Iris pigment epithelial cell (primary cell): Measurements from ENCODE around the gene SLC44A1.

Experiments used
- DNase-seq: peaks from one replicate; pipeline ENCODE4 v3.0.0-alpha.2; 2011; ENCODE audit warnings: low read depth

Gene SLC44A1

GRCh38 chr9:105432247-105432842 lies 187.9 kb downstream of the SLC44A1 start:
- DNase-seq, result no peak

- no peak for DNase-seq
These were observed 191.0 kb downstream of the SLC44A1 start for GRCh38 chr9:105435453-105435852.

GRCh38 chr9:105436783-105437182 lies 192.3 kb downstream of the SLC44A1 start:
- DNase-seq, result no peak

GRCh38 chr9:105437704-105438103 lies 193.3 kb downstream of the SLC44A1 start:
- peak; percentile 29 for DNase-seq

- DNase-seq, result peak; percentile 97
These were observed 193.8 kb downstream of the SLC44A1 start for GRCh38 chr9:105438141-105438806.

GRCh38 chr9:105439428-105439827 lies 195.0 kb downstream of the SLC44A1 start:
- peak; percentile 78 for DNase-seq

- peak; percentile 67 for DNase-seq
These were observed 197.2 kb downstream of the SLC44A1 start for GRCh38 chr9:105441616-105442160.

- no peak for DNase-seq
These were observed 198.7 kb downstream of the SLC44A1 start for GRCh38 chr9:105443121-105443520.

- peak; percentile 90 for DNase-seq
These were observed 199.7 kb downstream of the SLC44A1 start for GRCh38 chr9:105444130-105444529.

GRCh38 chr9:105445203-105445881 lies 200.9 kb downstream of the SLC44A1 start:
- DNase-seq, result no peak

GRCh38 chr9:105447386-105447813 lies 202.9 kb downstream of the SLC44A1 start:
- no peak for DNase-seq

- DNase-seq, result peak; percentile 94
These were observed 203.7 kb downstream of the SLC44A1 start, which contains the start of gene FSD1L for GRCh38 chr9:105447814-105448812. TSS of gene FSD1L (plus strand) at chr9:105448034. CDS start at chr9:105448221, 187 bp downstream.

GRCh38 chr9:105449081-105449480 lies 204.6 kb downstream of the SLC44A1 start:
- peak; percentile 46 for DNase-seq

- no peak for DNase-seq
These were observed 207.7 kb downstream of the SLC44A1 start for GRCh38 chr9:105452185-105452584.

GRCh38 chr9:105455836-105456475 lies 211.5 kb downstream of the SLC44A1 start:
- DNase-seq, result no peak

GRCh38 chr9:105457560-105458294 lies 213.3 kb downstream of the SLC44A1 start:
- DNase-seq, result no peak

GRCh38 chr9:105458404-105458803 lies 214.0 kb downstream of the SLC44A1 start:
- DNase-seq, result no peak

- no peak for DNase-seq
These were observed 214.9 kb downstream of the SLC44A1 start for GRCh38 chr9:105459336-105459735.

GRCh38 chr9:105466898-105467455 lies 222.5 kb downstream of the SLC44A1 start:
- DNase-seq, result peak; percentile 47

- DNase-seq, result no peak
These were observed 224.4 kb downstream of the SLC44A1 start for GRCh38 chr9:105468875-105469274.
